Effector memory CD8-positive, alpha-beta T cell (primary cell): Measurements from ENCODE around the gene SLC23A2.
A peak's percentile ranks its signal among the peaks of the same experiment; 100 is the strongest.
"Not testable (repeated sequence)": the region's sequence is repeated elsewhere in the genome, so short reads cannot be mapped to it uniquely, and the experiment has no call there.

ENCODE experiments used
- ATAC-seq: fragments of 150-1000 bp; cut with Tn5 transposase; replicated peaks from 2 replicates; pipeline ENCODE4 v1.10.0; 2021; ENCODE audit warnings: mild to moderate bottlenecking, moderate library complexity
- DNase-seq, 3 experiments: peaks; one replicate each; pipeline ENCODE4 v3.0.0; 2021
- H3K27ac Mint-ChIP-seq, 2 donors: one replicate each; pipeline ENCODE4 v1.8.0; 2022; ENCODE audit warnings: mild to moderate bottlenecking in 2 of 2, mixed read lengths in 2 of 2, moderate library complexity in 2 of 2
- H3K27me3 Mint-ChIP-seq, 2 donors: one replicate each; pipeline ENCODE4 v1.8.0; 2022; ENCODE audit warnings: mixed read lengths in 2 of 2
- H3K36me3 Mint-ChIP-seq: one replicate; pipeline ENCODE4 v1.8.0; 2022; ENCODE audit warnings: mild to moderate bottlenecking, moderate library complexity, mixed read lengths; ENCODE audit not compliant: insufficient read depth
- H3K4me1 Mint-ChIP-seq, 2 donors: one replicate each; pipeline ENCODE4 v1.8.0; 2022; ENCODE audit warnings: low read depth in 2 of 2, mixed read lengths in 2 of 2
- H3K4me3 Mint-ChIP-seq, 2 donors: one replicate each; pipeline ENCODE4 v1.8.0; 2022; ENCODE audit warnings: mild to moderate bottlenecking in 2 of 2, mixed read lengths in 2 of 2, moderate library complexity in 2 of 2
- H3K9me3 Mint-ChIP-seq, 2 donors: one replicate each; pipeline ENCODE4 v1.8.0; 2022; ENCODE audit warnings: mixed read lengths in 2 of 2

SLC23A2 gene

DNA sequence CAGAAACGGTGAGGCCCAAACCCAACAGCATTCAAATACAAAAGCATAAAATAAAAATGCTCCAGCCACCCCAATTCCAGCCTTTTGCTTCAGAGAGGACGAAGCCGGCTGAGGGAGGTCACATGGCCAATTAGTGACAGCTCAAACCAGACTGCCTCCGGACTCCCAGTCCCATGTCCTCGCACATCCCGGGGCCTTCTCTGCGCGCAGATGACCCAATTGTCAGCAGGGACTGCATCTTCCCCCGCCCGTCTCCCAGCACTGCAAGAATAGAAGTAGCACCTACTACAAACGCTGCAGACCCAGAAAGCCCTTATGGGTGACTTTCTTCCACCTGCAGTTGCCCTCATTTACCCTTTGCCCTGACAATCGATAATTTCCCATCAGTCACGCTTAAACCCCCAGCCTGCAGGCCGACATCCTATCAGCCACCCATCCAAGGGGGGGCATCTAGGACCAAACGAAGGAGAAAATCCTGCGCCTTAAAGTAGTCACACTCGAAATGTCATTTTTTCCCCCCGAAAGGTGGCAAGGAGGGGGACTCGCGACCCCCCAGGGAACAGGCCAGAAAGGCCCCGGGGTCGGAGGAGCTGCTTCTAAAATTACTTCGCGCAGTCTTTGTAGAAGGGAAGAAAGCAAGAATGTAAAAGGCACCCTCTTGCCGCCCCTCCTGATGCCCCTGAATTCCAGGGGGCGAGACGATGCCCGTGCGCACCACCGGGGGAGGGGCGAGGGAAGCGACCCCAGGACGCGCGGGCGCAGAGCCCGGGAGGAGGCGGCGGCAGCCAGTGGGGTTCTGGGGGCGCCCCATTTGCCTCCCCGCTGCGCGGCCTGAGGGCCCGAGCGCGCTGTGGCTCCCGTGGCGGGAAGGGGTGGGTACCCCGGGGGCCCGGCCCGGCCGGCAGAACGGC, 792 bp downstream of the SLC23A2 start:
- peak; percentile 55 for ATAC-seq
- H3K36me3 Mint-ChIP-seq, result peaks cover 13% of the 10 kb centered on the region
- no peaks in the 10 kb centered on the region for H3K27me3 Mint-ChIP-seq
- H3K4me3 Mint-ChIP-seq, result peak overlapping the region; percentile 86 to 94
- peak; percentile 11 to 16 (median 12) for DNase-seq
- H3K4me1 Mint-ChIP-seq, result peaks cover 33 to 41% of the 10 kb centered on the region in 2 donors
- no peaks in the 10 kb centered on the region for H3K9me3 Mint-ChIP-seq
- peak overlapping the region; percentile 75 to 95 for H3K27ac Mint-ChIP-seq

DNA sequence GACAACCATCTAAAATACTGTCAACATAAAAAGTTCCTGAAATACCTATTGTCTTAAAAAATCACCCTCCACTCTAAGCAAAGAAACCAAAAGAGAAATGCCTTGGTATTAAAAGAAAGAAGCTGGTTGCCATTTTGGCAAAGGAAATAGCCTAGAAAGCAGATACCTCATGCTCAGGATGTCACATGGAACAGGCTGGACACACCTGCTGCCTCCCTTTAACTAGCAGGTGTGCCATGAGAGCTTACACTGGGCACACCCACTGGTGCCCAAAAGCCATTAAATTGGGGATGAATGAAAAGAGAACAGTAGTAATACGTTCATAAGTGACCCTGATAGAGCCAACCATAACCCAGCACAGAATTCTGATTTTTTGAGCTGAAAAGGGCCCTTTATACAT, 1.5 kb downstream of the SLC23A2 start:
- ATAC-seq, result no peak
- Mint-ChIP-seq H3K27me3 (no peaks in the 10 kb centered on the region), H3K4me3 (peak overlapping the region; percentile 86 to 94), H3K9me3 (no peaks in the 10 kb centered on the region), H3K27ac (peak overlapping the region; percentile 75 to 95), H3K36me3 (peaks cover 15% of the 10 kb centered on the region), H3K4me1 (peaks cover 37 to 48% of the 10 kb centered on the region in 2 donors)
- no peak for DNase-seq

DNA sequence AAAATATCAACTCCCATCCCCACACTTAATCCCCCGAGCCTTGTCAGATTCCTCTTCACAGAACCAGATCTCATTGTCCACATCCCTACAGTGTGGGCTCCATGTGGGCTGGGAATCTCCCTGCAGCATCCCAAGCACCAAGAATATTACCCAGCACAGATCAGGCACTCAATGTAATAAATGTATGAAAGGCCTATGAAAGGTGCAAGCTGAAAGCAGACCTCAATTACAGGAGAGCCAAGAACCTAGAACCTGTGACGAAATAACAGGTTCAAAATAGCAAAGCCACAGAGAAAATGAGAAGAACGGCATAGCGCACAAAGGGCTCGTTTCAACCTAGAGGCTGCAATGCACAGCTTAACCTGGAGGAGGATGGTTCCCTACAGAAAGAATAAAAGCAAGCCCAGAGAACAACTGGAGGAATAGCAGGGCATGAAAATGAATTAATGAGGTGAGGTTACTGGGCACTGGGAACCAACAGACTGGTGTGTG, 3.1 kb downstream of the SLC23A2 start:
- peak overlapping the region; percentile 10 to 13 for H3K27ac Mint-ChIP-seq
- peaks cover 15% of the 10 kb centered on the region for H3K36me3 Mint-ChIP-seq
- H3K27me3 Mint-ChIP-seq, result no peaks in the 10 kb centered on the region
- H3K4me1 Mint-ChIP-seq, result peaks cover 37 to 58% of the 10 kb centered on the region in 2 donors
- H3K9me3 Mint-ChIP-seq, result no peaks in the 10 kb centered on the region
- ATAC-seq, result no peak
- H3K4me3 Mint-ChIP-seq, result peak overlapping the region in 1 of 2 donors; percentile 7
- DNase-seq, result no peak

DNA sequence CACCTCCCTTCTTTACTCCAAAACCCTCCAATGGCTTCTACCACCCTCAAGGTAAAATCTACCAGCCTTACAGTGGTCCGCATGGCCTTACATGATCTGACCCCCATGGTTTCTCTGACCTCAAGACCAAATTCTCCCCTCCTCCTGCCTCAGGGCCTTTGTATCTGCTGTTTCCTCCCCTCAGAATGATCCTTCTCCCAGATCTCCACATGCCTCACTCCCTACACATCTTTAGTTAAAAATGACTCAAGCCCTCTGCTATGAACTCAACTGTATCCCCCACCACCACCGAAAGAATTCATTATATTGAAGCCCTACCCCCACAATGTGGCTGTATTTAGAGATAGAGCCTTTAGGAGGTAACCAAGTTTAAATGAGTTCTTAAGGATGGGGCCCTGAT, 4.1 kb downstream of the SLC23A2 start:
- ATAC-seq, result no peak
- no peak overlapping the region for H3K4me3 Mint-ChIP-seq
- peaks cover 37 to 59% of the 10 kb centered on the region in 2 donors for H3K4me1 Mint-ChIP-seq

DNA sequence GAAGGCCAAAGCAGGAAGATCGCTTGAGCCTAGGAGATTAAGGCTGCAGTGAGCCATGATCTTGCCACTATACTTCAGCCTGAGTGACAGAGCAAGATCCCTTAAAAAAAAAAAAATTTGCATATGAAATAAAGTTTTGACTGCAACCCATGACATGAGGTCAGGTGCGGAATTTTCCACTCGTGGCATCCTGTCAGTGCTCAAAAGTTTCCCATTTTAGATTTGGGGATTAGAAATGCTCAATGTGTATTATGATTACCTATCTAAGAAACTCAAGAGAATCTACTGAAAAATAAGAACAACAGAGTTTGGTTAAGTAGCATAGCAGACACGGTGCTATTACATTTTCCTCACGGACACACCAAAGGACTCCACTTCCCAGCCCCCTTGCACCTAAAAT, 11.7 kb downstream of the SLC23A2 start:
- H3K36me3 Mint-ChIP-seq, result peaks cover 3% of the 10 kb centered on the region
- no peak for DNase-seq
- peaks cover 8 to 21% of the 10 kb centered on the region in 2 donors for H3K4me1 Mint-ChIP-seq
- H3K27me3 Mint-ChIP-seq, result no peaks in the 10 kb centered on the region
- ATAC-seq, result no peak
- peak overlapping the region in 1 of 2 donors; percentile 62 for H3K27ac Mint-ChIP-seq
- H3K9me3 Mint-ChIP-seq, result no peaks in the 10 kb centered on the region
- H3K4me3 Mint-ChIP-seq, result no peak overlapping the region

More for the DNA sequence above, 4.1 kb downstream of the SLC23A2 start:
- Mint-ChIP-seq H3K27ac (no peak overlapping the region), H3K27me3 (no peaks in the 10 kb centered on the region), H3K36me3 (peaks cover 18% of the 10 kb centered on the region), H3K9me3 (no peaks in the 10 kb centered on the region)
- no peak for DNase-seq

DNA sequence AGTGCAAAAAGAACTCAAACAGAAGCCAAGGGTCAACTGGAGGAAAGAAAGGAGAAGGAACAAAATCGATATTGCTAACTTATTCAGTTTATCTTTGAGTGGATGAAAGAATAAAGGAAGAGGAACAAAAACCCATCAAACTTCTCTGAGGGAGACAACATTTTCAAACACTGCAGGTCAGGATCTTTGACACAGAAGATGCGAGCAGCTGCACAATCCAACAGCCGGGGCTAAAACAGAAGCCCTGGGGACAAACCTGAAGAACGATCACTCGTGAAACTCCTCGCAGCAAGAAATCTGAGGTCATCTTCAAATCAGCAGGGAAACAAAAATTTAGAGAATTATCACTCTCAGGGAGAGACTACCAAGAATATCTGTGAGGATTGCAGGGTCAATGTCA, 14.2 kb downstream of the SLC23A2 start:
- no peak overlapping the region for H3K4me3 Mint-ChIP-seq
- ATAC-seq (no peak), DNase-seq (no peak)
- no peaks in the 10 kb centered on the region for H3K27me3 Mint-ChIP-seq
- H3K4me1 Mint-ChIP-seq, result peaks cover 12 to 16% of the 10 kb centered on the region in 2 donors
- H3K27ac Mint-ChIP-seq, result peak overlapping the region; percentile 31 to 61
- no peaks in the 10 kb centered on the region for H3K9me3 Mint-ChIP-seq
- H3K36me3 Mint-ChIP-seq, result no peaks in the 10 kb centered on the region

DNA sequence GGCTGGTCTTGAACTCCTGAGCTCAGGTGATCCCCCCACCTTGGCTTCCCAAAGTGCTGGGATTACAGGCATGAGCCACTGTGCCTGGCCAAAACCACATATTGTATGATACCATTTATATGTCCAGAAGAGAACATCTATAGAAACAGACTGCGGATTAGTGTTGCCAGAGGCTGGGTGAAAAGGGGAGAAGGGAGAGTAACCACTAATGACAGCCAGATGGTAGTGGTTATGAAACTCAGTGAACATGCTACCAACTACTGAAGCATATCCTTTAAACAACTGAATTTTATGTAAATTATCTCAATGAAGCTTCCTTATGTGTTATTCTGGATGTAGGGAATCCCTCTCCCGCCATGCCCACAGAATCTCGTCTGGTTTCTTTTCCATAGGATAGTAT, 15.7 kb downstream of the SLC23A2 start:
- Mint-ChIP-seq H3K9me3 (no peaks in the 10 kb centered on the region), H3K27me3 (no peaks in the 10 kb centered on the region), H3K27ac (no peak overlapping the region), H3K36me3 (no peaks in the 10 kb centered on the region), H3K4me1 (peaks cover 16 to 26% of the 10 kb centered on the region in 2 donors), H3K4me3 (no peak overlapping the region)
- ATAC-seq (no peak), DNase-seq (no peak)

DNA sequence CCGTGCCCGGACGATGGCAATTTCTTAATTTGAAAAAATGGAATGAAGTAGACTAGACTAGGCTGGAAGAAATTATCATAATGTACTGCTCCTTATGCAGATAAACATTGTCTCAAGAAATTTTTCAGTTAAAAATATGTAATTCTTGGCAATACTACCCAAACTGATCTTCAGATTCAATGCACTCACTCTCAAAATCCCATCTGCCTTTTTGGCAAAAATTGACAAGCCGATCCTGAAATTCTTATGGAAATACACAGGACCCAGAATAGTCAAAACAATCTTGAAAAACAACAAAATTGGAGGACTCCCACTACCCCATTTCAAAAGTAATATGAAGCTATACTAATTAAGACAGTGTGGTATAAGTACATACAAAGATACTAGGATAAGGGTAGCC, 19.0 kb downstream of the SLC23A2 start:
- DNase-seq (no peak), ATAC-seq (no peak)
- H3K36me3 Mint-ChIP-seq, result no peaks in the 10 kb centered on the region
- peaks cover 25 to 30% of the 10 kb centered on the region in 2 donors for H3K4me1 Mint-ChIP-seq
- no peaks in the 10 kb centered on the region for H3K27me3 Mint-ChIP-seq
- no peak overlapping the region for H3K4me3 Mint-ChIP-seq
- H3K9me3 Mint-ChIP-seq, result no peaks in the 10 kb centered on the region
- H3K27ac Mint-ChIP-seq, result no peak overlapping the region

DNA sequence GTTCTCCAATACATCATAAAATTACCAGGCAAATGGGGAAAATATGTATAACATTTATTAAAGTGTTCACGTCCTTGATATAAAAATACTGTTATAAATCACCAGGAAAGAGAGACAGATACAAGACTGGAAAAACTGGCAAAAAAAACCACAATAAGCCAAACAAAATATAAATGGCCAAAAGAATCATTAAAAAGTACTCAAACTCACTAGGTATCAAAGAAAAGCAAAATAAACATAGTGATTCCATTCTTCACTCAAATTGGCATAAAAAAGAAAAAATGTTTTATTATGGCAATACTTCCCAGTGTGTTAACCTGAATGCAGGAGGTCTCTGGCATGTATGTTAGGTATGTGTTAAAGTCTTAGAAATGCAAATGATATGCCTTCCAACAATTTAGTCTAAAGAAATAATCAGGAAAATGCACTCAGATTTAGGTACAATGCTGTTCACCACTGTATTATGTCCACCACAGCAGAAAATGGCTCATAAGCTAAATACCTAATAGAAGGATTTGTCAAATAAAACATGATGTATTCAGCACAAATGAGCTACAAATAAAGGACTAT, 21.4 kb downstream of the SLC23A2 start:
- DNase-seq, result no peak
- no peaks in the 10 kb centered on the region for H3K36me3 Mint-ChIP-seq
- H3K27me3 Mint-ChIP-seq, result no peaks in the 10 kb centered on the region
- no peak overlapping the region for H3K27ac Mint-ChIP-seq
- H3K4me3 Mint-ChIP-seq, result no peak overlapping the region
- H3K4me1 Mint-ChIP-seq, result peaks cover 20 to 26% of the 10 kb centered on the region in 2 donors
- no peak for ATAC-seq
- no peaks in the 10 kb centered on the region for H3K9me3 Mint-ChIP-seq

DNA sequence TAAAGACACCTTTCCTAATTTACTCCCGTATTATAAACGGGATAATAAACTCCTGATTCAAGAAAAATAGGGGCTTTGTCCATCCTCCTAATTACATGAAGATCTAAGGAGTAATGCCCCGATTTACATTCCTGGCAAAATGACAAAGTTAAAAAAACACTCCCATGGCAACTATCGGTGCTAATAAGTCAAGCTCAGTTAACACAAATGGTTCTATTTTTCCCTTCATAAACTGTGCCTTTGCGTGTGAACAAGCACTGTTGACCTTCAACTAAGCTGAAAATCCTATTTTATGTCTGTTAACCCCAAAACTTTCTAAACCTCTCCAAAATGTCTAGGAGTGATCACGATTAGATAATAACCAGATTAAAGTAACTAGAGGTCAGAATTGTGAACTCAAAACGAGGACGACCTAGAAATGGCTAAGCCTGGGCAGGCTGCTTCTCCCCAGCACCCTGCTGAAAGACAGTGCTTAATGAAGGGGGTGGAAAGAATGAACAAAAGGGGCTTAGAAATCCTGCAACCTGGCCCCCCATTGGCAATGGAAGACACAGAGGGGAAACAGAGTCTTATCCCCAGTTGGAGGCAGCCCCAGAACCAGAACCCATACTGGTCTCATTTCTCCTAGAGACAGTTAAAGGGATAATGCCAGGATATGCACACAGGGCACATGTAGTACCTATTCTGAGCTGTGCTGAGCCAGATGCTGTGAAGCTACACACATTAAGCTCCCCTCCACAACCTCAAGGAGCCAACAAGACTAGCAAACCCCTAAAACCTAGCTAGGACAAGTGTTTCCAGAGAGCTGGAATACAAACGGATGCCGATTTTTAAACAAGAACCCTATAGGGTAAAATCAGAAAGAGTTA, 23.0 kb downstream of the SLC23A2 start:
- DNase-seq (no peak), ATAC-seq (no peak)
- Mint-ChIP-seq H3K27me3 (no peaks in the 10 kb centered on the region), H3K4me3 (no peak overlapping the region), H3K36me3 (no peaks in the 10 kb centered on the region), H3K27ac (peak overlapping the region; percentile 18 to 46), H3K4me1 (peaks cover 26 to 35% of the 10 kb centered on the region in 2 donors), H3K9me3 (no peaks in the 10 kb centered on the region)

DNA sequence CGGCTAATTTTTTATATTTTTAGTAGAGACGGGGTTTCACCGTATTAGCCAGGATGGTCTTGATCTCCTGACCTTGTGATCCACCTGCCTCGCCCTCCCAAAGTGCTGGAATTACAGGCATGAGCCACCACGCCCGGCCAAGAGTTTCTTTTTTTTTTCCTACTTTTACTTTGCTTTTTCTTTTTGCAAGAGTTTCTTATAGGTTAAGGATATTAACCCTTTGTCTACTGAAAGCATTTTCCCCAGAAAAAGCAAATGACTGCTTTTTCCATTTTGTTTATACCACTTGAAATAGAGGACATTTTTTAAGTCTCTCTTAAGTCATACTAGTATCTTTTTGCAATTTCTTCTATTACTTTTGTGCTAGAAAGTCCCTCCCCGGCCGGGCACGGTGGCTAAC, 25.3 kb downstream of the SLC23A2 start:
- not testable (repeated sequence) for ATAC-seq, DNase-seq, H3K27ac Mint-ChIP-seq, H3K4me3 Mint-ChIP-seq, H3K9me3 Mint-ChIP-seq, H3K36me3 Mint-ChIP-seq, H3K27me3 Mint-ChIP-seq
- peaks cover 22 to 32% of the 10 kb centered on the region in 2 donors for H3K4me1 Mint-ChIP-seq

DNA sequence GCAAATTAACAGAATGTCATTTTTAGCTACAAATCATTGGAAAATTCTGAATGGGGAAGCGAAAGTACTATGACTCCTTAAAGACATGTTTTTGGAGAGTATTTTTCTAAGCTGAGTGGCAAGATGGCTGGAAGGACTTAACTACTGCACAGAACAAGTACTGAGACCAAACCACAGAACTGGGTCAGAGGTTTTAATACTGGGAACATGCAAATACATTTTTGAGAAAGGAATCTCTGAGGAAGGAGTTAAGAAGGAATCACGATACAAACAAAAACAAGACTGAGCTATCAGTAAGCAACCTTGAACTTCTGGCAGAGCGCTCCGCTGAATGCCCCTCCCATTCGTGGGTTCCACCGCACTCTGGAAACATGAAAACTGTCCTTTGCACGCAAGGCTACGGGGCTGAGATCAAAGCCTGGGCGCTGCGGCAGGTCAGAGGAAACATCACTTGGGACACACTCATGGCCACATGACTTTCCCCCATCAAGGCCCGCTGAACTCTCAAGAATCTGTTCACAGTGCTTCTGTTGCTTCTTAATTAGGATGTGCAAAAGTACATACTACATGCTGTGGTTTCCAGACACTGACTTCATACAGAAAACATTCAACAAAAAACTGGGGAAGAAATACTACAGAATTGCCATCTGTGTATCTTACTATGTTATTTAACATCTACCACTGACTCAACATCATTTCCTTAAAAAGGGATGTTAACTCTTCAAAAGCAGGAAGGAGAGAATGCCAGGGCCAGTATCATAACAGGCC, 27.8 kb downstream of the SLC23A2 start:
- Mint-ChIP-seq H3K9me3 (no peaks in the 10 kb centered on the region), H3K4me3 (peak overlapping the region; percentile 27 to 40), H3K4me1 (peaks cover 12 to 24% of the 10 kb centered on the region in 2 donors), H3K36me3 (peaks cover 17% of the 10 kb centered on the region), H3K27me3 (no peaks in the 10 kb centered on the region), H3K27ac (peak overlapping the region; percentile 32 to 54)
- ATAC-seq (no peak), DNase-seq (no peak)
